Kidney (tissue), 14 donors: ENCODE measurements around the gene C2orf92. TPM values are rescaled to one million over a fixed set of nuclear protein-coding genes. Genes with fewer than 3 reads are reported as not detected.

Source experiments
- DNase-seq, 5 donors: peaks; one replicate each; pipeline ENCODE4 v3.0.0-alpha.2; 2013 to 2020
- FAIRE-seq: peaks from 2 replicates; lab custom pipeline; 2012; peaks lifted over from hg19 to GRCh38; lab: Jason Lieb, UNC
- H3K27ac ChIP-seq, 2 donors: one replicate each; pipeline ENCODE4 v1.7.0; 2013; ENCODE audit warnings: low read depth in 2 of 2, low read length in 2 of 2, inconsistent platforms in 1 of 2
- H3K27me3 ChIP-seq: one replicate; pipeline ENCODE4 v1.7.1; 2013; ENCODE audit warnings: low read length, inconsistent platforms; ENCODE audit not compliant: control insufficient read depth, insufficient read depth
- H3K36me3 ChIP-seq, 3 donors: one replicate each; pipeline versions ENCODE4 v1.7.0 to v1.7.1; 2013; ENCODE audit warnings: low read length in 3 of 3, control low read depth in 1 of 3, inconsistent platforms in 1 of 3; ENCODE audit not compliant: insufficient read depth in 3 of 3, control insufficient read depth in 2 of 3
- H3K4me1 ChIP-seq, 3 donors: one replicate each; pipeline versions ENCODE4 v1.7.0 to v1.7.1; 2013; ENCODE audit warnings: low read length in 3 of 3, inconsistent platforms in 1 of 3, low read depth in 1 of 3; ENCODE audit not compliant: control insufficient read depth in 2 of 3, insufficient read depth in 2 of 3
- H3K4me3 ChIP-seq, 3 donors: one replicate each; pipeline versions ENCODE4 v1.7.0 to v1.8.1; 2013; ENCODE audit warnings: low read length in 3 of 3, control low read depth in 1 of 3, inconsistent platforms in 1 of 3
- H3K9ac ChIP-seq, 3 donors: one replicate each; pipeline versions ENCODE4 v1.7.0 to v1.7.1; 2013; ENCODE audit warnings: low read length in 3 of 3, control low read depth in 1 of 3, inconsistent platforms in 1 of 3
- H3K9me3 ChIP-seq, 3 donors: one replicate each; pipeline versions ENCODE4 v1.7.0 to v1.7.1; 2013; ENCODE audit warnings: low read length in 3 of 3, control low read depth in 1 of 3, inconsistent platforms in 1 of 3; ENCODE audit not compliant: control insufficient read depth in 2 of 3, insufficient read depth in 1 of 3
- intact Hi-C: fragments of 100-400 bp; cut with DNase I; formaldehyde crosslinking; loops from one replicate; pipeline ENCODE4 v1.11.1; 2022
- polyA plus RNA-seq: library from polyadenylated mRNA; stranded (reverse); fragments of 350-450 nt; fragmentation: Illumina TruSeq; extraction: RNeasy Lipid Tissue Mini Kit (QIAGEN cat#74804); gene quantifications from one replicate; pipeline ENCODE4 v1.2.3, GENCODE V29; 2014; ENCODE audit warnings: low read depth, low replicate concordance; ENCODE audit not compliant: insufficient read depth
- total RNA-seq: library from RNA; stranded (reverse); fragmentation: NEBNext Ultra II Directional; extraction: Animal tissue kit (Norgen Biotek cat#: 25700); gene quantifications from one replicate; pipeline ENCODE4 v1.2.1, GENCODE V29; 2021
- TF ChIP-seq, protein P1 (sequence below): IDR thresholded peaks from 3 replicates; pipeline ENCODE4 v1.5.1; 2012; ENCODE audit warnings: mild to moderate bottlenecking, moderate library complexity, borderline replicate concordance; ENCODE audit not compliant: insufficient read depth; ENCODE audit errors: extremely low read depth
- donor health status: control.
- donor health status: control.
- donor health status: control.
- donor health status: control.
- donor health status: control.
- donor health status: DM: yes; HTN: yes; CAD: no.
- donor health status: Normal renal cell carcinoma (clear cell type).

Gene C2orf92
- total and polyA plus RNA-seq, 2 donors from 2014 or later, result 3.3 to 7.3 TPM

DNA sequence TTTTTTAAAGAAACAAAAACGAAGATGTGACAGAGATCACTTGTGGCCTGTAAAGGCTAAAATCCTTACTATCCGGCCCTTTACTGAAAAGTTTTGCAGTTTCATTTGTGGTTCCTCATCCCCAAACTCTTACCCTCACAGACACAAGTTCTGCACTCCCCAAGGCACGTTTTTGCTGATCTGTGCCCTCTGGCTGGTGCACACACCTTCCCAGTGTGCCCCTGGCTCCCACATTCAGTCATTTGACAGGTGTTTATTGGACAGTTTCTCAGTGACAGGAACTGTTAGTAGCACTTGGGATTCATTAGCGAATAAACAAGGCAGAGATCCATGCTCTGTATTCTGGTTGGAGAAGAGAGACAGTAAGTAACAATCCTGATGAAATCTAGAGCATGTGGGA lies 66.7 kb downstream of the C2orf92 start:
- FAIRE-seq (no peak), DNase-seq (no peak)
- H3K4me3 ChIP-seq, result no peak overlapping the region
- TF ChIP-seq, protein P1, sequence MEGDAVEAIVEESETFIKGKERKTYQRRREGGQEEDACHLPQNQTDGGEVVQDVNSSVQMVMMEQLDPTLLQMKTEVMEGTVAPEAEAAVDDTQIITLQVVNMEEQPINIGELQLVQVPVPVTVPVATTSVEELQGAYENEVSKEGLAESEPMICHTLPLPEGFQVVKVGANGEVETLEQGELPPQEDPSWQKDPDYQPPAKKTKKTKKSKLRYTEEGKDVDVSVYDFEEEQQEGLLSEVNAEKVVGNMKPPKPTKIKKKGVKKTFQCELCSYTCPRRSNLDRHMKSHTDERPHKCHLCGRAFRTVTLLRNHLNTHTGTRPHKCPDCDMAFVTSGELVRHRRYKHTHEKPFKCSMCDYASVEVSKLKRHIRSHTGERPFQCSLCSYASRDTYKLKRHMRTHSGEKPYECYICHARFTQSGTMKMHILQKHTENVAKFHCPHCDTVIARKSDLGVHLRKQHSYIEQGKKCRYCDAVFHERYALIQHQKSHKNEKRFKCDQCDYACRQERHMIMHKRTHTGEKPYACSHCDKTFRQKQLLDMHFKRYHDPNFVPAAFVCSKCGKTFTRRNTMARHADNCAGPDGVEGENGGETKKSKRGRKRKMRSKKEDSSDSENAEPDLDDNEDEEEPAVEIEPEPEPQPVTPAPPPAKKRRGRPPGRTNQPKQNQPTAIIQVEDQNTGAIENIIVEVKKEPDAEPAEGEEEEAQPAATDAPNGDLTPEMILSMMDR, result no peak
- H3K4me1 ChIP-seq, result no peaks in the 10 kb centered on the region
- no peak overlapping the region for H3K27ac ChIP-seq
- no peaks in the 10 kb centered on the region for H3K36me3 ChIP-seq
- no peaks in the 10 kb centered on the region for H3K27me3 ChIP-seq
- intact Hi-C loops, result no loop called here
- no peaks in the 10 kb centered on the region for H3K9me3 ChIP-seq
- no peak overlapping the region for H3K9ac ChIP-seq

DNA sequence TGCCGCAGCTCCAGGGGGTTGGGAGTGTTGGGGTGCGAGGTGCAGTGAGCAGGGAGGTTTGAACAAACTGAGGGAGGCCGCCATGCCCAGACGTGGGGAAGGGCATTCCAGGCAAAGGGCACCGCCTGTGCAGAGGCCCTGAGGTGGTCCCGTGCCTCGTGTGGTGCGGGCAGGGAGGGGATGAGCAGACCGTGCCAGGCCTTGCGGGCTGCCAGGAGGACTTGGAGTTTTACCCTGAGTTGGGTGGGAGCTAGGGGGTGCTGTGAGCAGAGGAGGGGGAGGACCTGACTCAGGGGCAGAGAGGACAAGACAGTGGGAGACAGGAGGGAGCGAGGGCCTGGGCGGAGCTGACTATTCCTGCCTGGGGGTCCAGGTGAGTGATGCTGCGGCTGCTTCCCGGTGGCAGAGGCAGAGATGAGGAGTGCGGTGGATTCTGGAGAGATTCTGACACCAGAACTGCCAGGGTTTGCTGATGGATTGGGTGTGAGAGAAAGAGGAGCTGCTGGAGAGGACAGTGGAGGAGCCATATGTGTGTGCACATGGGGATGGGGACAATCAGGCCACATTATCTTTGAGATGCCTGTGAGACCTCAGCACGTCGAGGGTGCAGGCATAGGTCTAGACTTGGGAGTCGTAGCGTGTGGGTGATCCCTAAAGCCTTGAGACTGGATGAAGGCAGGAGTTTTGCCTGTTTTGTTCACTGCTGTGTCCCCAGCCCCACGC lies 67.3 kb downstream of the C2orf92 start:
- no peak for DNase-seq
- Histone ChIP-seq H3K4me1 (no peaks in the 10 kb centered on the region), H3K27me3 (no peaks in the 10 kb centered on the region), H3K36me3 (no peaks in the 10 kb centered on the region), H3K4me3 (no peak overlapping the region), H3K27ac (no peak overlapping the region), H3K9ac (no peak overlapping the region), H3K9me3 (no peaks in the 10 kb centered on the region)
- TF ChIP-seq, protein P1, result no peak
- no peak for FAIRE-seq
- intact Hi-C loops, result no loop called here

DNA sequence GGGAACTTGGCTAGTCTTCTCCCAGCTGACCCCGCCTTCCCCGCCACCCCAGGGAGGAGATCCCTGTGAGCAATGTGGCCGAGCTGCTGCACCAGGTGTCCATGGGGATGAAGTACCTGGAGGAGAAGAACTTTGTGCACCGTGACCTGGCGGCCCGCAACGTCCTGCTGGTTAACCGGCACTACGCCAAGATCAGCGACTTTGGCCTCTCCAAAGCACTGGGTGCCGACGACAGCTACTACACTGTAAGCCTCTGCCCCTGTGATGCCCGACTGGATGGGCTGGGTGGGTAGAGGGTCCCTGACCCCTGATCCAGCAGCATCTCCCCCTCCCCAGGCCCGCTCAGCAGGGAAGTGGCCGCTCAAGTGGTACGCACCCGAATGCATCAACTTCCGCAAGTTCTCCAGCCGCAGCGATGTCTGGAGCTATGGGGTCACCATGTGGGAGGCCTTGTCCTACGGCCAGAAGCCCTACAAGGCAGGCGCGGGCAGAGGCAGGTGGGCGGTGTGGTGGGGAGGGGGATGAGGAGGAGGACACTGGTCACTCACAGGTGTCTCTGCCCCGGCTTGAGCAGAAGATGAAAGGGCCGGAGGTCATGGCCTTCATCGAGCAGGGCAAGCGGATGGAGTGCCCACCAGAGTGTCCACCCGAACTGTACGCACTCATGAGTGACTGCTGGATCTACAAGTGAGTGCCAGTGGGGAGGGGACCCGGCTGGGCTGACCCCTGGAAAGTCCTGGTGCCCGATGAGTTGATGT lies 68.1 kb downstream of the C2orf92 start:
- intact Hi-C loops, result no loop called here
- H3K9ac ChIP-seq, result no peak overlapping the region
- peak in 2 of 5 donors; percentile 38 to 74 for DNase-seq
- H3K27me3 ChIP-seq, result no peaks in the 10 kb centered on the region
- no peaks in the 10 kb centered on the region for H3K36me3 ChIP-seq
- FAIRE-seq, result no peak
- H3K9me3 ChIP-seq, result no peaks in the 10 kb centered on the region
- TF ChIP-seq, protein P1, result no peak
- no peak overlapping the region for H3K4me3 ChIP-seq
- no peak overlapping the region for H3K27ac ChIP-seq
- H3K4me1 ChIP-seq, result no peaks in the 10 kb centered on the region
